HG03575 (cell line): ENCODE data around the gene TM2D3.

Experiments
- ATAC-seq: cut with Tn5 transposase; IDR thresholded peaks from one replicate; pipeline ENCODE4 v1.9.1; 2021; ENCODE audit not compliant: unreplicated experiment, insufficient number of reproducible peaks, low FRiP score; ENCODE audit errors: extremely low read depth

The TM2D3 gene

DNA sequence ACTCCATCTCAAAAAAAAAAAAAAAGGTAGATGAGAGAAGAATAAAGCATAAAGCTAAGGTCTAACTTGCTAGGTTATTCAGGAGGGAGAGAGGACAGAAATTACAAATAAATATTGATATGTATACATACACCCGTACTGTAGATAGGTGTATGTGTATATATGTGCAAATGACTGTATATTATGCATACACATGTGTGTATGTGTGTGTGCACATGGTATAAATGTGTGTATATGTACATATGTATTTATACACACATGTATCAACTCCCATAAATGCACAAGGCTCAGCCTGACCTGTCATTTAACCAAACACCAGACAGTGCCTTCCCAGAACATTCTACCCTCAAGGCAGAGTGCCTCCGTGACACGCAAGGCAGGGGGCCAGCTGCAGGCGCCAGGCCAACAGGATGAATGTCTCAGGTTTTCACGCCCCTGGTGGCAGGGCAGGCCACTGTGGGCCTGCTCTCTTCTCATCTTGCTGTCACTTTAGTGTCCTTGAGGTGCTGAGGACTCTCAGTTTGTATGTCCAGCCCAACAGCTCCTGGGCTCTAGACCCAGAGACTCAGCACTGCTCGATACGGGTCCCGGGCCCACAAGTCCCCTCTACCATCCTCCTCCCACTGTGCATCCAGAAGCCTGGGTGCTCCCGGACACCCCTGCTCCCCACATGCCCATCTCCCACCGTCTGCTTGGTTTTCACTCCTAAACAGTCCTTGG, 40.4 kb downstream of the TM2D3 start:
- ATAC-seq, result no peak

DNA sequence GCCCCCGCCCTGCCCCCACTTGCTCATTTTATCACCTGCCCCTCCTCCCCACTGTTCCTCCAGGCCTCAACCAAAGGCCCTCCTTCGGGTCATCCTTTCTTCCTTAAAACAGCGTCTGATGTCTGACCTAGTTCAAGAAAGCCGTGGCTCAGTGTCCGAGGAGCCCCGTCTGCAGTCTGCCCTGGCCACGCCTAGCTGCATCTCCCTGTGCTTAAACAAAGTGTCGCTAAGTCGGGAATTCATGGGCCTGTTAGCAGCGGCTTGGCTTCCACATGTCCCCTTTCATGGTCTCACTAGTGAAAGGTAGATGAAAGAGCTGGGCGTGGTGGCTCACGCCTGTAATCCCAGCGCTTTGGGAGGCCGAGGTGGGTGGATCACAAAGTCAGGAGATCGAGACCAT, 41.2 kb downstream of the TM2D3 start:
- ATAC-seq, result no peak

DNA sequence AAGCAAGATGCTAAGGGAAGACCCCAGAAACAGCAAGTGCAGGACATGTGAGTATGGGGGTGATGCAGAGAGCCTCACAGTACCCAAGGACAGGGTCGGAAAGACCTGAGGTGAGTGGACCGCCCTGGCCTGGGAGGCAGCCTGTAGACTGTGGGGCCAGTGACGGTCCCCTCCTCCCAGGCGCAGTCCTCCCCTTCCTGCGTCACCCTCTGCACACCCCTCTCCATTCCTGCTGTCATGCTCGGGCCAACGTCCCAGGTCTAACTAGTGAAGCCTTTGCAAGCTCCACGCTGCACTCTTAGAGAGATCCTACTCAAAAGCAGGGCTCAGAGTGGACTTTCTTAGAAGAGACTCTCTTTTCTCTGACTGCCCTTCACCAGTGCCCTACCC, 41.6 kb downstream of the TM2D3 start:
- no peak for ATAC-seq

- no peak for ATAC-seq
Measured at GRCh38 chr15:101609742-101610610, 42.2 kb downstream of the TM2D3 start.

GRCh38 chr15:101608201-101608600, 44.0 kb downstream of the TM2D3 start:
- no peak for ATAC-seq

GRCh38 chr15:101607108-101607507, 45.1 kb downstream of the TM2D3 start:
- ATAC-seq, result no peak

- no peak for ATAC-seq
Measured at GRCh38 chr15:101604124-101604874, 47.9 kb downstream of the TM2D3 start.

GRCh38 chr15:101602801-101603200, 49.4 kb downstream of the TM2D3 start:
- no peak for ATAC-seq

- ATAC-seq, result no peak
Measured at GRCh38 chr15:101600035-101600434, 52.1 kb downstream of the TM2D3 start.

GRCh38 chr15:101599091-101599490, 53.1 kb downstream of the TM2D3 start:
- ATAC-seq, result no peak

GRCh38 chr15:101597360-101597928, 54.7 kb downstream of the TM2D3 start:
- ATAC-seq, result no peak

- ATAC-seq, result no peak
Measured at GRCh38 chr15:101596633-101597032, 55.5 kb downstream of the TM2D3 start.
